AG04450 (cell line): ENCODE results near the gene POLH. TPM values are rescaled to one million over a fixed set of nuclear protein-coding genes. Genes with fewer than 3 reads are reported as not detected.
"Not testable (repeated sequence)": the region's sequence is repeated elsewhere in the genome, so short reads cannot be mapped to it uniquely, and the experiment has no call there.

Experiments used
- CTCF ChIA-PET: fragments of 300-600, 350-600 bp; formaldehyde crosslinking; extraction: SDS; loops from one replicate; lab custom pipeline; 2022; ENCODE audit warnings: antibody characterized with exemption, inconsistent platforms; lab: Charles Lee
- POLR2A ChIA-PET: fragments of 350-600 bp; formaldehyde crosslinking; extraction: SDS; loops from one replicate; lab custom pipeline; 2021; ENCODE audit warnings: antibody characterized with exemption, inconsistent platforms; lab: Yijun Ruan, JAX
- DNase-seq: peaks from one replicate; pipeline ENCODE4 v3.0.0-alpha.2; 2011; ENCODE audit warnings: low read depth, low spot score
- H3K27ac ChIP-seq: one replicate; pipeline ENCODE4 v1.5.1; 2012; ENCODE audit warnings: low read depth, low read length, control low read depth
- H3K27me3 ChIP-seq: one replicate; pipeline ENCODE4 v1.6.0; 2012; ENCODE audit warnings: low read length; ENCODE audit not compliant: control insufficient read depth, insufficient read depth
- H3K4me3 ChIP-seq: 2 replicates; pipeline ENCODE4 v1.5.1; 2011; ENCODE audit warnings: mild to moderate bottlenecking, low read depth, low read length, control low read depth
- H3K9me3 ChIP-seq: 2 replicates; pipeline ENCODE4 v1.5.1; 2012; ENCODE audit warnings: low read length; ENCODE audit not compliant: control insufficient read depth, insufficient read depth
- polyA plus RNA-seq: library from polyadenylated mRNA; depleted of rRNA; stranded (reverse); fragments of >200 nt; gene quantifications from 2 replicates; pipeline ENCODE4 v1.2.3, GENCODE V29; 2011
- TF ChIP-seq, protein P1 (sequence below): IDR thresholded peaks from 2 replicates; pipeline ENCODE4 v1.5.1; 2011; ENCODE audit warnings: low read depth, low read length, control low read depth, inconsistent platforms

Gene POLH
- polyA plus RNA-seq, 1 experiment = 26.6 TPM

DNA sequence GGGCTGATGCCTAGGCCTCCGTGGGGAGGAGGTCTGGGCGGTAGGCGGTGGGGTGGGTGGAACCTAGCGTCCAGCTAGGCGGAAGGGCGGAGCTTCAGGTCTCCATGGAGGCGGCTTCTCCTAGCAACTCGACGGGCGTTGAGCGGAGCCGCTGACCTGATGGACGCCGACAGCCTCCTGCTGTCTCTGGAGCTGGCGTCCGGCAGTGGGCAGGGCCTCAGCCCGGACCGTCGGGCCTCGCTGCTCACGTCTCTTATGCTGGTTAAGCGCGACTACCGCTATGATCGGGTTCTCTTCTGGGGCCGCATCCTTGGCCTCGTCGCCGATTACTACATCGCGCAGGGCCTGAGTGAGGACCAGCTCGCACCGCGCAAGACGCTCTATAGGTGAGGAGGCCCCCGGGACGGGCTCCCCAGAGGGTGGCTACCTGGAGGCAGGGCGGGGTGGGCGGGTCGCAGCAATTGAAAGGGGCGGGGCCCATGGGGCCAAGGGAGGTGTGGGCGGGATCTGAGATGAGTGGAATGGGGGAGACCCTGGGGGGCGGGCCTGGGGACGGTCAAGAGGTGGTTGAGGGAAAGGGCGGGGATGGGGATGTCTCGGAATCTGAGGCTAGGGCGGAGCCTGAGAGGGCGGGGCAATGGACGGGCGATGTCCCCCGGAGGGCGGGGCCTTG lies 69.1 kb downstream of the POLH start, which contains the start of gene RSPH9:
TSS of gene RSPH9 (plus strand) at position 97 of the 673 bp plus-strand sequence. CDS start at position 160, 63 bp downstream.
- Histone ChIP-seq H3K27ac (peak within 1 kb of the TSS; percentile 21), H3K27me3 (no peaks in the 10 kb centered on the region), H3K4me3 (peak within 1 kb of the TSS; percentile 61), H3K9me3 (no peaks in the 10 kb centered on the region)
- TF ChIP-seq, protein P1, sequence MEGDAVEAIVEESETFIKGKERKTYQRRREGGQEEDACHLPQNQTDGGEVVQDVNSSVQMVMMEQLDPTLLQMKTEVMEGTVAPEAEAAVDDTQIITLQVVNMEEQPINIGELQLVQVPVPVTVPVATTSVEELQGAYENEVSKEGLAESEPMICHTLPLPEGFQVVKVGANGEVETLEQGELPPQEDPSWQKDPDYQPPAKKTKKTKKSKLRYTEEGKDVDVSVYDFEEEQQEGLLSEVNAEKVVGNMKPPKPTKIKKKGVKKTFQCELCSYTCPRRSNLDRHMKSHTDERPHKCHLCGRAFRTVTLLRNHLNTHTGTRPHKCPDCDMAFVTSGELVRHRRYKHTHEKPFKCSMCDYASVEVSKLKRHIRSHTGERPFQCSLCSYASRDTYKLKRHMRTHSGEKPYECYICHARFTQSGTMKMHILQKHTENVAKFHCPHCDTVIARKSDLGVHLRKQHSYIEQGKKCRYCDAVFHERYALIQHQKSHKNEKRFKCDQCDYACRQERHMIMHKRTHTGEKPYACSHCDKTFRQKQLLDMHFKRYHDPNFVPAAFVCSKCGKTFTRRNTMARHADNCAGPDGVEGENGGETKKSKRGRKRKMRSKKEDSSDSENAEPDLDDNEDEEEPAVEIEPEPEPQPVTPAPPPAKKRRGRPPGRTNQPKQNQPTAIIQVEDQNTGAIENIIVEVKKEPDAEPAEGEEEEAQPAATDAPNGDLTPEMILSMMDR = no peak
- ChIA-PET CTCF (interaction anchor here (0.5 to 1.6 kb wide), 5 partner anchors 20 to 434 kb away, joined by 3 to 5 read pairs (median 4); no protein-coding TSS in a partner anchor), POLR2A (interaction anchor here (1.6 kb wide), 2 partner anchors 9 to 15 kb away, joined by 8 to 14 read pairs; partner anchors contain the start of genes GTPBP2 and MAD2L1BP)
- DNase-seq = no peak

DNA sequence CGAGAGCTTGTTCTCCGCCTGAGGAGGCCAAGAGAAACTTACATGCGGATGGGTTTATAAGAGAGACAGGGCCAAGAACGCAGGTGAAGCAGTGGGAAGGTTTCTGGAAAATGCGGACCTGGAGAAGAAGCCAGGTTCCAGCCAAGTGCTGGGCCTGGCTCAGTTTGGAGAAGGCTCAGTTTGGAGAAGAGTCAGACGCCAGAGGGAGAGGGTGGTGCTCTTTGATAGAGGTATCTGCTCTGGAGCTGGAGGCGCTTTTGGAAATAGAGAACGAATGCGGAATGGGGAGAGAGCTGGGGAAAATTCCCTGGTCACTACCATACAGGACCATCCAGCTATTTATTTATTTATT lies 69.6 kb downstream of the POLH start:
- CTCF ChIA-PET = interaction anchor here (1.0 to 1.6 kb wide), 4 partner anchors 20 to 433 kb away, joined by 4 to 5 read pairs (median 4); no protein-coding TSS in a partner anchor
- H3K27ac ChIP-seq = peak overlapping the region; percentile 21
- POLR2A ChIA-PET = interaction anchor here (1.6 kb wide), 2 partner anchors 10 to 16 kb away, joined by 8 to 14 read pairs; partner anchors contain the start of genes GTPBP2 and MAD2L1BP
- TF ChIP-seq, protein P1 = no peak
- H3K27me3 ChIP-seq = no peaks in the 10 kb centered on the region
- no peak for DNase-seq
- no peaks in the 10 kb centered on the region for H3K9me3 ChIP-seq
- H3K4me3 ChIP-seq = peak overlapping the region; percentile 61

DNA sequence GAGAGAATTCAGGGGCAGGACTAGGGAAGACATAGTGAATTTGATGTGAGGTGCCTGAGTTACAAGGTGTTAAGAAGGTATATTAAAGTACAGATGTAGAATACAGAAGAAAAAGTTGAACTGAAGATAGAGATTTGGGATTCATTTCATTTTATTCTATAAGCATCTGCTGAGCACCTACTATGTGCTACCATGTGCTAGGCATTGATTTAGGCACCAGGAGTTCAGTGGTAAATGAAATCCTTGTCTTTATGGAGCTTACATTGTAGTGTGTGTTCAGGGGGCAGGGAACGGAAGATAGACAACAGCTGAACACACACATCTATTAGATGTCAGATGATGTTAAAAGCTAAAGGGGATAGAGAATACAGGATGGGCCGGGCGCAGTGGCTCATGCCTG lies 71.6 kb downstream of the POLH start:
- TF ChIP-seq, protein P1 = no peak
- CTCF ChIA-PET = no interaction called here

DNA sequence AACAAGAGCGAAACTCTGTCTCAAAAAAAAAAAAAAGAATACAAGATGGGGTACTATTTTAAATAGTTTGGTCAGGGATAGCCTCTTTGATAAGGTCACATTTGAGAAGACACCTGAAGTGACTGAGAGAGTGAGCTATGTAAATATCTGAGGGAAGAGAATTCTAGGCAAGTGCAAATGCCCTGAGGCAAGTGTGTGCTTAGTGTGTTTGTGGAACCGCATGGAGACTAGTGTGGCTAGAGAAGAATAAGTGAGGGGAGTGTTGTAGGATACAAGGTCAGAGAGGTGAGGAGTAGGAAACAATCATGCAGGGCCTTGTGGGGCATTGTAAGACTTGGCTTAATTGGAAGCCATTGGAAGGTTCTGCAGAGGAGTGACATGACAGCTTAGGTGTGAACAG lies 72.3 kb downstream of the POLH start:
- TF ChIP-seq, protein P1 = no peak
- H3K4me3 ChIP-seq = no peak overlapping the region
- no peaks in the 10 kb centered on the region for H3K27me3 ChIP-seq
- ChIA-PET POLR2A (interaction anchor here (0.7 kb wide), 1 partner anchor 112 kb away, joined by 7 read pairs; no protein-coding TSS in a partner anchor), CTCF (interaction anchor here (1.0 kb wide), 1 partner anchor 19 kb away, joined by 3 read pairs; no protein-coding TSS in a partner anchor)
- no peak overlapping the region for H3K27ac ChIP-seq
- DNase-seq = no peak
- H3K9me3 ChIP-seq = no peaks in the 10 kb centered on the region

More for the DNA sequence above, 71.6 kb downstream of the POLH start:
- H3K9me3 ChIP-seq = no peaks in the 10 kb centered on the region
- POLR2A ChIA-PET = no interaction called here
- DNase-seq = no peak
- H3K4me3 ChIP-seq = no peak overlapping the region
- no peaks in the 10 kb centered on the region for H3K27me3 ChIP-seq
- no peak overlapping the region for H3K27ac ChIP-seq

DNA sequence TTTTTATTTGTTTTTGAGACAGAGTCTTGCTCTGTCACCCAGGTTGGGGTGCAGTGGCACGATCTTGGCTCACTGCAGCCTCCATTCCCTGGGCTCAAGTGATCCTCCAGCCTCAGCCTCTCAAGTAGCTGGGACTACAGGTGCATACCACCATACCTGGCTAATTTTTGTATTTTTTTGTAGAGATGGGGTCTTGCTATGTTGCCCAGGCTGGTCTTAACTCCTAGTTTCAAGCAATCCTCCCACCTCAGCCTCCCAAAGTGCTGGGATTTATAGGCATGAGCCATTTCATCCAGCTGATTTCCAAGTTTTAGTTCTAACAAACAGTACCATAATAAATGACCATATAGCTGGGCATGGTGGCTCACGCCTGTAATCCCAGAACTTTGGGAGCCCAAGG lies 76.8 kb downstream of the POLH start:
- H3K27me3 ChIP-seq = not testable (repeated sequence)
- POLR2A ChIA-PET = interaction anchor here (0.7 kb wide), 1 partner anchor 13 kb away, joined by 3 read pairs; no protein-coding TSS in a partner anchor
- CTCF ChIA-PET = interaction anchor here (0.7 kb wide), 2 partner anchors 121 to 134 kb away, joined by 4 to 6 read pairs; no protein-coding TSS in a partner anchor

More for the DNA sequence above, 76.8 kb downstream of the POLH start:
- H3K27ac ChIP-seq, H3K4me3 ChIP-seq, DNase-seq, H3K9me3 ChIP-seq: not testable (repeated sequence)
